Measurements from ENCODE around the gene CAV2. TPM values are rescaled to one million over a fixed set of nuclear protein-coding genes. Genes with fewer than 3 reads are reported as not detected.

The CAV2 gene
- total RNA-seq, 6 experiments from 2014 or later = 157 to 229 (median 186) TPM

DNA sequence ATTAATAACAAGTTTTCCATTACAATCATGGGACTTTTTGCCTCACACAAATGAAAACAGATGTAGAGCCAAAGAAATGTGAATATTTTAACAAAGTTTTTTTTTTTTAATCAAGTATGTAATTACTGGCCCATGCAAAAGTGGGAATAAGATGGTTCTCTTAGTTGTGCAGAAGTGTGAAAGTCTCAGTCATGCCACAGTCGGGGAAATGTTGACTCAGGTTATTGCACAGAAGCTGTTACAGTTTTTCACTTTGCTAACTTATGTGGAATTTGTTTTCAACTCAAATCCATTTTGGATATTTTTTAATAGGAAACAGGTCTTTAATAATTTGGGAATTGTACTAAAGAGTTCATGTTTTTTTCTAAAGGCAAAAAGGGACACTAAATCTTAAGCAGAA is 44.0 kb upstream of the CAV2 start:
- Mint-ChIP-seq H3K4me3 (peak overlapping the region; percentile 77), H3K27me3 (ENCODE audit: insufficient read depth) (no peaks in the 10 kb centered on the region), H3K4me1 (ENCODE audit: low read depth) (peaks cover 38% of the 10 kb centered on the region), H3K9me3 (no peaks in the 10 kb centered on the region), H3K27ac (peak overlapping the region; percentile 82), H3K36me3 (ENCODE audit: low read depth) (no peaks in the 10 kb centered on the region)
- TF ChIP-seq CTCF (IDR thresholded peaks at IDR 0.05) = no peak
- no peak for DNase-seq

DNA sequence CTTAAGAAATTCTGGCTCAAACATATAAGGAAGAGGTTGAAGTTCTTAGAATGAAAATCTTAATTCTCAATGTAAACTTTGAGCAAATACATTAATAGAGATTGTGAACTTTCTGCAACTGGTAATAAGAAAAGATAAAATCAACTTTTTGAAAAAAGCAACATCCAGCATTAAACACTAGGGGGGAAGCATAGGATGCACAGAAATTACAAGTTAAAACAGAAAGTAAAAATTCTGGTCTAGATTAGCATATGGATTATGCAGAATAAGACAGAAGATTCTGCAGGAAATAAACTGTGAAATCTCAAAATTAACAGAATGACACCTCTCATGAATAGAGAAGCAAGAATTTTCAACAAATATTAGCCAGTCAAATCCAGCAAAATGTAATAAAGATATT is 38.0 kb upstream of the CAV2 start:
- TF ChIP-seq CTCF (IDR thresholded peaks at IDR 0.05) = peak; percentile 62
- H3K27me3 Mint-ChIP-seq (ENCODE audit: insufficient read depth) = no peaks in the 10 kb centered on the region
- H3K9me3 Mint-ChIP-seq = no peaks in the 10 kb centered on the region
- H3K27ac Mint-ChIP-seq = no peak overlapping the region
- no peak for DNase-seq
- peaks cover 38% of the 10 kb centered on the region for H3K4me1 Mint-ChIP-seq (ENCODE audit: low read depth)
- H3K36me3 Mint-ChIP-seq (ENCODE audit: low read depth) = peaks cover 5% of the 10 kb centered on the region; the same call in 1 of the 2 replicates
- no peak overlapping the region for H3K4me3 Mint-ChIP-seq

DNA sequence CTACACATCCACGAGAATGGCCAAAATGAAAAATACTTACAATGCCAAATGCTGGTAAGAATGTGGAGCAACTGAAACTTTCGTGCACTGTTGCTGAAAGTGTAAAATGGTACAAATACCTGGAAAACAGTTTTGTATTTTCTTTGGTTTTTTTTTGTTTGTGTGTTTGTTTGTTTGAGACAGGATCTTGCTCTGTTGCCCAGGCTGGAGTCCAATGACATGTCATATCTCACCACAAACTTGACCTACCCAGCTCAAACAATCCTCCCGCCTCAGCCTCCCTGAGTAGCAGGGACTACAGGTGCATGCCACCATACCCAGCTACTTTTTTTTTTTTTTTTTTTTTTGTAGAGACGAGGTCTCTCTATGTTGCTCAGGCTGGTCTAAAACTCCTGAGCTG is 35.6 kb upstream of the CAV2 start:
- no peak overlapping the region for H3K4me3 Mint-ChIP-seq
- H3K4me1 Mint-ChIP-seq (ENCODE audit: low read depth) = peaks cover 38% of the 10 kb centered on the region
- no peak for DNase-seq
- no peak for TF ChIP-seq CTCF (IDR thresholded peaks at IDR 0.05)
- peaks cover 10% of the 10 kb centered on the region; the same call in 1 of the 2 replicates for H3K36me3 Mint-ChIP-seq (ENCODE audit: low read depth)
- no peaks in the 10 kb centered on the region; the same call in 1 of the 2 replicates for H3K9me3 Mint-ChIP-seq
- H3K27me3 Mint-ChIP-seq (ENCODE audit: insufficient read depth) = no peaks in the 10 kb centered on the region; the same call in 1 of the 2 replicates
- no peak overlapping the region for H3K27ac Mint-ChIP-seq

- H3K36me3 Mint-ChIP-seq (ENCODE audit: low read depth) = peaks cover 10% of the 10 kb centered on the region; the same call in 1 of the 2 replicates
- no peaks in the 10 kb centered on the region; the same call in 1 of the 2 replicates for H3K27me3 Mint-ChIP-seq (ENCODE audit: insufficient read depth)
- no peak overlapping the region for H3K4me3 Mint-ChIP-seq
- DNase-seq = no peak
- no peaks in the 10 kb centered on the region; the same call in 1 of the 2 replicates for H3K9me3 Mint-ChIP-seq
- peak overlapping the region; percentile 83 for H3K27ac Mint-ChIP-seq
- TF ChIP-seq CTCF (IDR thresholded peaks at IDR 0.05) = no peak
- peaks cover 38% of the 10 kb centered on the region for H3K4me1 Mint-ChIP-seq (ENCODE audit: low read depth)
Observed at GRCh38 chr7:116464375-116464774, 35.2 kb upstream of the CAV2 start.

DNA sequence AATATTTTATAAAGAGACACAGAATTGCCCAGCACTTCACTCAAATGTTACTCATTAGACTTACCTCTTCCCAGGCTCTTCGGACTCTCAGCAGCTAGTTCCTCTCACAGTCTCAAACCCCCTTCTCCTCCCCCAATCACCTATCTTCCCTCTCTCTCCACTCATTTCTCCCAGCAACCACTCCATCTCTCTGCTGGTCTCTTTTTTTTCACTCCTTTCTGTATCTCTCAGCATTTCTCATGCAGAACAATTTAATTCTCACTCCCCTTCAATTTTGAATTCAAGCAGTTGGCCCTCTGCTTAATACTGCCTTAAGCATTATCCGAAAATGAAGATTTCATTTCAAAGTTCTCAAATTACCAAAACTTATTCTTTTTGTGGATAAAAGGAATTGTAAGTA is 34.4 kb upstream of the CAV2 start:
- DNase-seq = no peak
- Mint-ChIP-seq H3K4me3 (no peak overlapping the region), H3K27me3 (ENCODE audit: insufficient read depth) (no peaks in the 10 kb centered on the region; the same call in 1 of the 2 replicates), H3K4me1 (ENCODE audit: low read depth) (peaks cover 38% of the 10 kb centered on the region), H3K36me3 (ENCODE audit: low read depth) (peaks cover 10% of the 10 kb centered on the region; the same call in 1 of the 2 replicates), H3K9me3 (no peaks in the 10 kb centered on the region; the same call in 1 of the 2 replicates), H3K27ac (peak overlapping the region; percentile 83)
- no peak for TF ChIP-seq CTCF (IDR thresholded peaks at IDR 0.05)

Measured in HFFc6 (cell line).